ENCODE results near the gene MACROD1.

Gene MACROD1

DNA sequence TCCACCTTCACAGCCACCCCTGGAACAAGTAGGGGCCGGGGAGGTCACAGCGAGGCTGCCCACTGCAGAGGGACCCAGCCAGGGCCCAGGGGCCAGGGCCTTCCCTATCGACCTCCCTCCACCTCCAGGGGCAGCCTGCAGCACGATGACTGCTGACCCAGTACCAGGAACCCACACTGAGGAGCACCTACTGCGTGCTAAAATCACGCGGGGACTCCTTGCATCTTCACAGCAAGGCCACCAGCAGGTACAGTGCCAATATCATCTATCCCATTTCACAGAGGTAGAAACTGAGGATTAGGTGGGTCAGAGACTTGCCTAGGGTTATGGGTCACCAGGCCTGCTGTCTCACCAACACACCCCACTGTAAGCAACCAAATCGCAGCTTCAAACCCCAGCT is 14.6 kb downstream of the MACROD1 start:
- DNase-seq (ENCODE audit: low read depth): no peak
- TF ChIP-seq, protein P1, sequence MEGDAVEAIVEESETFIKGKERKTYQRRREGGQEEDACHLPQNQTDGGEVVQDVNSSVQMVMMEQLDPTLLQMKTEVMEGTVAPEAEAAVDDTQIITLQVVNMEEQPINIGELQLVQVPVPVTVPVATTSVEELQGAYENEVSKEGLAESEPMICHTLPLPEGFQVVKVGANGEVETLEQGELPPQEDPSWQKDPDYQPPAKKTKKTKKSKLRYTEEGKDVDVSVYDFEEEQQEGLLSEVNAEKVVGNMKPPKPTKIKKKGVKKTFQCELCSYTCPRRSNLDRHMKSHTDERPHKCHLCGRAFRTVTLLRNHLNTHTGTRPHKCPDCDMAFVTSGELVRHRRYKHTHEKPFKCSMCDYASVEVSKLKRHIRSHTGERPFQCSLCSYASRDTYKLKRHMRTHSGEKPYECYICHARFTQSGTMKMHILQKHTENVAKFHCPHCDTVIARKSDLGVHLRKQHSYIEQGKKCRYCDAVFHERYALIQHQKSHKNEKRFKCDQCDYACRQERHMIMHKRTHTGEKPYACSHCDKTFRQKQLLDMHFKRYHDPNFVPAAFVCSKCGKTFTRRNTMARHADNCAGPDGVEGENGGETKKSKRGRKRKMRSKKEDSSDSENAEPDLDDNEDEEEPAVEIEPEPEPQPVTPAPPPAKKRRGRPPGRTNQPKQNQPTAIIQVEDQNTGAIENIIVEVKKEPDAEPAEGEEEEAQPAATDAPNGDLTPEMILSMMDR (IDR thresholded peaks at IDR 0.05; ENCODE audit: low read length, missing control alignments): no peak

DNA sequence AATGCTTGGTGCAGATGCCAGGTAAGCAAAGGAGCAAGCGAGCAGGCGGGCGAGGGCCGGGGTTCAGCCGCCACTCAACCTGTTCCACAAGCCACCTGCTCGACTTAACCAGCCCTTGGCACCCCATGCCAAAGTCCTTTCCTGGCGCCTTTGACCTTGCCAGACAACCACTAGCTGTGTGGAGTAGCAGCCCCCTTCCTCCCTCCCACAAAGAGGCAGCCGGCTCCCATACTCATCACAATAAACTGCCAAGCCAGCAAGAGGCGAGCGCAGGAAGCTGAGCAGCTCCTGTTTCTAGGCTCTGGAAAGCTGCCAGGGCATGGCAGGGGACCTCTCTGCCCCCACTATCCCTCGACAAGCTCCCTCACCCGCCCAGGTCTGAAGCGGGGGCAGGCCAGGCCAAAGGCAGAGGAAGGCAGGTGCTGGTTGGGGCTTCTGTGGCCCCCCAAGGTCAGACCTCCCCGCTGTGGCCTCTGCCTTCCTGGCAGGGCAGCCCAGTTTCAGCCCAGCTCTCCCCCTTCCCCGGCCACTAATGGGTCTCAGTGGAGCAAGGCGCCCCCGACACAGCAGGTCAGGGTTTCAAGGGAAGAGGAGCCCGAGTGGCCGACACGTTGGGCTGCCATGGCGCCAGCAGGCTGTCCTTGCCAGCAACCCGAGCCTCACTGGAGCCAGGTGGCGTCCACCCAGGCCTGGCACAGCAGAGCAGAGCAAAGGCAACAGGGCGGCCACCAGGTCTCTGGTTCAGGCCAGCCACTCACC is 15.3 kb downstream of the MACROD1 start:
- DNase-seq (ENCODE audit: low read depth): no peak

More for the DNA sequence above, 14.6 kb downstream of the MACROD1 start:
- no peak overlapping the region for H3K4me3 ChIP-seq (replicated peaks; ENCODE audit: low read depth, low read length)

DNA sequence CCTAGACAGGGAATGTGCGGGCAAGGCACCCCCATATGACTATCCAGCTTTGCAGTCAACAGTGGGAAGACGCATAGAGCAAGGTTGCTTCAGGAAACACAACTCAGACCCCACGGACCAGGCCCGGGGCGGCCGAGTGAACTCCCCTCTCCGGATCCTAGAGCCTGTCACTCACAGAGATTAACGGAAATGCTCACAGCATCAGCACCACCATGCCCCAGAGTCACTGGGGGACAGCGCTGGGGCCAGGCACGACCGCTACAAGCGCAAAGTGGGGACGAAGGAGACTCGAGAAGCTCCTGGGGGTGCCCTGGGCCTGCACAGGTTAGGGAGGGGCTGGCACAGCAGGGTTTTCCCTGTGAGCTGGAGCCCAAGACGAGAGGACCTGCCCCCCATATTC is 15.9 kb downstream of the MACROD1 start:
- DNase-seq (ENCODE audit: low read depth): no peak
- H3K4me3 ChIP-seq (replicated peaks; ENCODE audit: low read depth, low read length): no peak overlapping the region
- TF ChIP-seq, protein P1 (IDR thresholded peaks at IDR 0.05; ENCODE audit: low read length, missing control alignments): no peak

More for the DNA sequence above, 15.3 kb downstream of the MACROD1 start:
- H3K4me3 ChIP-seq (replicated peaks; ENCODE audit: low read depth, low read length): no peak overlapping the region
- TF ChIP-seq, protein P1 (IDR thresholded peaks at IDR 0.05; ENCODE audit: low read length, missing control alignments): no peak

DNA sequence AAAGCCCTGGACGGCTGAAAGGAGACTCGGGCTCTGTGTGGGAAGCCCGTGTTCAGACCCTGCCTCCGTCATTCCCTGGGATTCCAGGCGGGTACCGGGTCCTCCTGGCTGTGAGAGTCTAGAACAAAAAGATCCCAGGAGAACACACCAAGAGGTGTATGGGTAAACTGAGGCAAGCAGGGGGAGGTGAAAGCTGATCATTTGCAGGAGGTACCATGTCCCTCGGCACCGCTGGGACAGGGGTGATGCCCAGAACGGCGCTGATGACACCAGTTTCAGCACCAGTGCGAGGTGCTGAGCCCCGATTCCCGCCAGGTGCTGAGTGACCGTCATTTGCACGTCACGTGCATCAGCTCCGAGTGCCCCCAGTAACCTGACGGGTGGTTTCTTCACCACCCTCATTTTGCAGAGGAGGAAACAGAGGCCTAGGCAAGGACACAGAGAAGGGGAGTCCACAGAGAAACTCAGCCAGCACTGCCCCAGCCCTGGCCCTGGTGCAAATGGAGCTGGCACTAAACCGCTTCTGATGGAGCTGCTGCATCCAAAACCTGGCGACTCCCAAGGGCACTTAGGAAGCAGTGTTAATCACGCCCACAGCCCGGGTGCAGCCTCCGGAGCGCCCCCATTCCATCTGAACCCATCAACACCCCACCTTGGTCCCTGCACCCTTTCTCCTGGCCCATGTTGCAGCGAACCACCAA is 16.8 kb downstream of the MACROD1 start:
- TF ChIP-seq, protein P1 (IDR thresholded peaks at IDR 0.05; ENCODE audit: low read length, missing control alignments): no peak
- H3K4me3 ChIP-seq (replicated peaks; ENCODE audit: low read depth, low read length): no peak overlapping the region
- DNase-seq (ENCODE audit: low read depth): no peak

DNA sequence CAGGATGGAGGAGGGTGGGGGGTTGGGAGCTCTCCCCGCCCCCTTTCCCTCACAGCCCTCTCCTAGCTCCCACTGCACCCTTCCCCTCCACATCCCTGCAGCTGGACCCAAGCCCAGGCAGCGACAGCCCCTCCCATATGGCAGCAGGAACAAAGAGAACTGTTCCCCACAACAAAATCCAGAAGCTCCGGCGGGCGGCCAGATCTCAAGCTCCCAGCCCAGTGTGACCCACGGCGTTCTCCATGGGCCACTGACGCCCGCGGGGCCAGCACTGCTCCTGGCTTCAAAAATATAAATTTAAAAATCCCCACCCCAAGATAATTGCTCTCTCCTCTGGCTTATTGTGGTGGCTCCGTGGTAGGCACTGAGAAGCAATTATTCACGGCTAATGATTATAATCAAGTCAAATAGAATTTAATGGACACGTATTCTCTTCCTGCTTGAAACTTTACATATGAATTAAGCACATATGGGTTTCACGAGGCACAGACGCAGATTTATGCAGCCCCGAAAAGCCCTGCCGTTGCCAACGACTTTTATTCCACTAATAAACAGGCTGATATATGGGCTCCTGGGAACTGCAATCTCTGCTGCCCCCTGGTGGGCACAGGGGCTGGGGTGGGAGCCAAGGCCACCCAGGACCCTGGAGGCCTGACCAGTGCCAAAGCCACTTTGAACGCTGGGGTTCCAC is 17.5 kb downstream of the MACROD1 start:
- peak; percentile 76 for DNase-seq (ENCODE audit: low read depth)
- H3K4me3 ChIP-seq (replicated peaks; ENCODE audit: low read depth, low read length): peak overlapping the region; percentile 8
- TF ChIP-seq, protein P1 (IDR thresholded peaks at IDR 0.05; ENCODE audit: low read length, missing control alignments): peak; percentile 87

DNA sequence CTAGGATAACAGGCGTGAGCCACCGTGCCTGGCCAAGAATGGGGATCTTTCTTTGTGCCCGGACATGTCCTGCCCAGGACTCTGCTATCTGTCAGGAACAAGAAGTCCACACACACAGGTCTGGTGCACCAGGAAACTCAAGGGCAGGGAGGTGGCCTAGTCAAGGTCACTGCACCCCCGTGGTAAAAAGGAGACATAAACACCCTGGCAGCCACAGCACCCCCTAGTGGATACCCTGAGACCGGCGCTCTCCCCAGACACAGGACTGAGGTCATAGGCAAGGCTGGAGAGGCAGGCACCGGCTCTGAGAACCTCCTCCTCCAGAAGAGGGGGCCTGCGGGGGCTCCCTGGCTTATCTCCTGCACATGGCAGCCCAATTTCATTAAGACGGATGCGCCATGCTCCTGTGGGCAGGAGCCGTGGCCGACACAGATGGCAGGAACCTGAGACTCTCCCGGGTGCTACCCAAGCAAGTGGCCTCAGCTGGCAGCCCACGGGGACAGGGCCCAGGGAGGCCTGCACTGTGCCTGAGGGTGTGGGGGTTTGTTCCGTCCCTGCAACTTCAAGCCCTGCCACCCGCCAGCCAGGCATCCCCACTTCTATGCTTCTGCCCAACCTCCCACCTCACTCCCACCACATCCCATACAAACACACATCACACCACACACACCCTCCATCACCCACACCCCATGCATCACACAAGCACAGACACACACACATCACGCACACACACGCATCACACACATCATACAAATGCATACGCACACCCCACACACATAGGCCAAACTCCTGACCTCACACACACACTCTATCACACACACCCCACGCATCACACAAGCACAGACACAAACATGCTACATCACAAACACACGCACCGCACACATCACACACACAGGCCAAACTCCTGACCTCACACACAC is 19.6 kb downstream of the MACROD1 start:
- peak; percentile 51 for DNase-seq (ENCODE audit: low read depth)
- TF ChIP-seq, protein P1 (IDR thresholded peaks at IDR 0.05; ENCODE audit: low read length, missing control alignments): peak; percentile 73
- no peak overlapping the region for H3K4me3 ChIP-seq (replicated peaks; ENCODE audit: low read depth, low read length)

Data from fibroblast of pulmonary artery (primary cell).